HAP-1 (cell line): ENCODE measurements around the gene SENP1.

Source experiments
- DNase-seq, 2 experiments: peaks; one replicate each; pipeline ENCODE4 v3.0.0-alpha.2; 2016 to 2020; ENCODE audit warnings: low spot score in 2 of 2
- H3K27me3 ChIP-seq: fragments of 250-450 bp; sonication (Bioruptor Pico); 2 replicates; pipeline ENCODE4 v1.5.1; 2020; ENCODE audit warnings: low read depth, mild to moderate bottlenecking, moderate library complexity
- H3K36me3 ChIP-seq: fragments of 250-450 bp; sonication (Bioruptor Pico); replicated peaks from 2 replicates; pipeline ENCODE4 v1.5.1; 2020; ENCODE audit warnings: mild to moderate bottlenecking
- H3K4me1 ChIP-seq: fragments of 250-450 bp; sonication (Bioruptor Pico); 2 replicates; pipeline ENCODE4 v1.5.1; 2020; ENCODE audit warnings: mild to moderate bottlenecking
- H3K4me3 ChIP-seq: fragments of 250-450 bp; sonication (Bioruptor Pico); 2 replicates; pipeline ENCODE4 v1.5.1; 2020; ENCODE audit warnings: mild to moderate bottlenecking, moderate library complexity
- H3K9me3 ChIP-seq: fragments of 250-450 bp; sonication (Bioruptor Pico); 2 replicates; pipeline ENCODE4 v1.5.1; 2020; ENCODE audit warnings: mild to moderate bottlenecking, moderate library complexity
- in situ Hi-C: fragments of 300-500 bp; cut with MboI; formaldehyde crosslinking; loops from 3 replicates; pipeline ENCODE4 v1.14.3; 2020; ENCODE audit warnings: low sequenced_read_pairs, inconsistent platforms, mixed read lengths

SENP1 gene

GRCh38 chr12:48031135-48031960, 74.5 kb downstream of the SENP1 start:
- no peak for DNase-seq
- in situ Hi-C loops = no loop called here
- Histone ChIP-seq H3K27me3 (no peaks in the 10 kb centered on the region), H3K36me3 (no peaks in the 10 kb centered on the region), H3K4me3 (no peak overlapping the region), H3K9me3 (no peaks in the 10 kb centered on the region), H3K4me1 (peaks cover 4% of the 10 kb centered on the region)

- no peaks in the 10 kb centered on the region for H3K27me3 ChIP-seq
- DNase-seq = no peak
- H3K36me3 ChIP-seq = no peaks in the 10 kb centered on the region
- H3K4me3 ChIP-seq = no peak overlapping the region
- peaks cover 4% of the 10 kb centered on the region for H3K4me1 ChIP-seq
- in situ Hi-C loops = no loop called here
- no peaks in the 10 kb centered on the region for H3K9me3 ChIP-seq
Measured at GRCh38 chr12:48030173-48030650, 75.7 kb downstream of the SENP1 start.

GRCh38 chr12:48029491-48030172, 76.2 kb downstream of the SENP1 start:
- in situ Hi-C loops = no loop called here
- no peaks in the 10 kb centered on the region for H3K27me3 ChIP-seq
- DNase-seq = peak in 1 of 2 experiments; percentile 74

GRCh38 chr12:48028541-48029431, 77.1 kb downstream of the SENP1 start:
- no peak overlapping the region for H3K4me3 ChIP-seq
- in situ Hi-C loops = no loop called here
- no peaks in the 10 kb centered on the region for H3K9me3 ChIP-seq
- no peaks in the 10 kb centered on the region for H3K36me3 ChIP-seq
- no peaks in the 10 kb centered on the region for H3K27me3 ChIP-seq
- peaks cover 4% of the 10 kb centered on the region for H3K4me1 ChIP-seq
- DNase-seq = peak in 1 of 2 experiments; percentile 9

More at GRCh38 chr12:48029491-48030172, 76.2 kb downstream of the SENP1 start:
- no peaks in the 10 kb centered on the region for H3K36me3 ChIP-seq
- peaks cover 4% of the 10 kb centered on the region for H3K4me1 ChIP-seq
- no peaks in the 10 kb centered on the region for H3K9me3 ChIP-seq
- no peak overlapping the region for H3K4me3 ChIP-seq

DNA sequence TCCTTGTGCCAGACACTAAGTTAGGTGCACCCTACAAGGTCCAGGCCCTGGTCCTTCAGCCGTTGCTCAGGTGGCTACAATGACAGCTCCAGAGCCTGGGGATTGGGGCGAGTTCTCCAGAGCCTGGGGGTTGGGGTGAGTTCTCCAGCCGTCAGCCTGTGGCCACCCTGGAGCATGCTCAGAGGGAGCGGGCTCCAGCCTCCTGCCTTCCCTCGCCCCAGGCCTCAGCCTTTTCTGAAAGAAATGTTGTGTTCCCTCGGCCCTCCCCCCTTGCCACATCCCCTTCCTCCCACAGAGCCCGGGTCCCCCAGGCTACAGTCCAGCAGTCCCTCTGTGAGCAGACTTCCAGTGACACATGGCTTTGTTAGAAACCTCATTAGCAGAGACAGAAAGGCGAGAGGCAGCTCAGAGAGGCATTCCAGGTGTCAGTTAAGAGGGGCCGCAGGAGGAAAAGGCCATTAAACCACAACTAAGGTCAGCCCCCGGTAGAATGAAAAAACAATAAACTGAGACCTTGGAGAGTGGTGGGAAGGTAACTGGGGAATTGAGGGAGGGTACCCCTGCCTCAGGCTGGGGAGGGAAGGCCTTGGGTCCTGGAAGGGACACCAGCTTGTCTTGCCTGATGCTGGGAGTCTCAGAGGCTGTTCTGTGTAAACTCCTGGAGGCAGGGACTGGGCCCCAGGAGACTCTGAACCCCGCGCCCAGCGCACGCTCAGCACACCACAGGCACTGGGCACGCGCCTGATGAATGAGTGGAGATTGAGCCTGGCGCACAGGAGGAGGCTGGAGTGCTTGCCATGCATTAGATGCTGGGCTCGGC, 78.5 kb downstream of the SENP1 start:
- no peak for DNase-seq
- Histone ChIP-seq H3K4me3 (no peak overlapping the region), H3K4me1 (peaks cover 4% of the 10 kb centered on the region), H3K9me3 (no peaks in the 10 kb centered on the region), H3K36me3 (no peaks in the 10 kb centered on the region), H3K27me3 (no peaks in the 10 kb centered on the region)
- in situ Hi-C loops = no loop called here

- Histone ChIP-seq H3K27me3 (no peaks in the 10 kb centered on the region), H3K36me3 (no peaks in the 10 kb centered on the region), H3K9me3 (no peaks in the 10 kb centered on the region), H3K4me3 (no peak overlapping the region), H3K4me1 (peaks cover 11% of the 10 kb centered on the region)
- in situ Hi-C loops = no loop called here
- no peak for DNase-seq
Measured at GRCh38 chr12:48026060-48026827, 79.6 kb downstream of the SENP1 start.

DNA sequence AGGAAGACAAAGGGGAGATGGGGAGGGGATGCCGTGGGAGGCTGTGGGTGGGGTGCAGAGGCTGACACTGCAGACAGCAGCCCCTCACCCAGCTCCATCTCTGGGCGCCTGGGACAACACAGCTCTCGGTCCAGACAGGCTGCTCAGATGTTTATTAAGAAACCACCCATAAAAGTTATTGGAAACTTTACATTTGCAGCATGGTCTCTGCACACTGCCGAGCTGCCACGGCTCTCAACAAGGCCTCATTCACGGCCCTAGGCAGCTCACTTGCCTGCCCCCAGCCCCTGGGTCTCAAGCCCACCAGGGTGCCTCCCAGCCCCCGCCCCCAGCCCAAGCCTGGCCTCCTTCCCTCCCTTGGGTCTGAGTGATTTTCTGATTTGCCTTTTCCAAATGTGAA, 80.6 kb downstream of the SENP1 start:
- Histone ChIP-seq H3K4me1 (peaks cover 11% of the 10 kb centered on the region), H3K27me3 (no peaks in the 10 kb centered on the region), H3K36me3 (no peaks in the 10 kb centered on the region), H3K9me3 (no peaks in the 10 kb centered on the region), H3K4me3 (no peak overlapping the region)
- in situ Hi-C loops = no loop called here
- no peak for DNase-seq

- no peaks in the 10 kb centered on the region for H3K9me3 ChIP-seq
- in situ Hi-C loops = no loop called here
- H3K36me3 ChIP-seq = no peaks in the 10 kb centered on the region
- H3K4me1 ChIP-seq = peaks cover 11% of the 10 kb centered on the region
- H3K27me3 ChIP-seq = no peaks in the 10 kb centered on the region
- DNase-seq = no peak
- no peak overlapping the region for H3K4me3 ChIP-seq
Measured at GRCh38 chr12:48024735-48025134, 81.1 kb downstream of the SENP1 start.

DNA sequence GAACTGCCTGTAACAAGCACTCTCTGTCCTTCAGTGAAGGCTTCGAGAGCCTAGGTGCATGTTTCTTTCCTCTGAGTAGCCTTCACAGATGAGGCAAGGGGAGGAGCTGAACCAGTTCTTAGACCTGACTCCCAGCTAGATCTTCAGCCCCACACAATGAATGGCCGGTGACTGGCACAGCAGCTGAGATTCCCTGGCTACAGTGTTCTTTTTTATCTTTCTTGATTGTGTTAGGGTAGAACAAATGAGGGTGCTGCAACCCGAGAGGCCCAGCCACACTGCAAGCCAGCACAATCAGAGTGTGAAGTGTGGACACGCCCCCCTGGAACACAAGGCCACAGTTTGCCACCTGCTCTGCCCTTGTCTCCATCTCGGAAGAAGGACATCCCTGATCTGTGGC, 82.5 kb downstream of the SENP1 start:
- in situ Hi-C loops = no loop called here
- no peaks in the 10 kb centered on the region for H3K27me3 ChIP-seq
- H3K4me3 ChIP-seq = no peak overlapping the region
- peaks cover 7% of the 10 kb centered on the region for H3K4me1 ChIP-seq
- no peak for DNase-seq
- H3K9me3 ChIP-seq = no peaks in the 10 kb centered on the region
- H3K36me3 ChIP-seq = no peaks in the 10 kb centered on the region

- DNase-seq = no peak
- in situ Hi-C loops = no loop called here
- H3K27me3 ChIP-seq = no peaks in the 10 kb centered on the region
- peaks cover 7% of the 10 kb centered on the region for H3K4me1 ChIP-seq
- no peaks in the 10 kb centered on the region for H3K36me3 ChIP-seq
- no peak overlapping the region for H3K4me3 ChIP-seq
- H3K9me3 ChIP-seq = no peaks in the 10 kb centered on the region
Measured at GRCh38 chr12:48022676-48023385, 83.0 kb downstream of the SENP1 start.

DNA sequence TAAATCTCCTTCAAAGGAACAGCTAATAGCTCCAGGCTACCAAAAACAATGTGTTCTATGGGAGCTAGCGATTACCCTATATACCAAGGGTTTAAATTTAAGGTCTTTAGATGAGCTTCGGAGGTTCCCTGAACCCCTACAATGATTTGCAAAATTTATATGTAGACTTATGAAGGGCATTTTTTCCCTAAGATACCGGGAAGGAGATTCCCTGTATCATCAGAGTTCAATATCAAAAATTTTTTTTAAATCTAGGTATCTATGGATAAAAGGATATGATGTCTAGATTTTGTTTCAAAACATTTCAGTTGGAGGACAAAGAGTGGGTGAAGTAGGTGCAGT, 83.7 kb downstream of the SENP1 start:
- in situ Hi-C loops = no loop called here
- no peak overlapping the region for H3K4me3 ChIP-seq
- H3K9me3 ChIP-seq = no peaks in the 10 kb centered on the region
- no peaks in the 10 kb centered on the region for H3K36me3 ChIP-seq
- H3K4me1 ChIP-seq = peaks cover 7% of the 10 kb centered on the region
- no peaks in the 10 kb centered on the region for H3K27me3 ChIP-seq
- DNase-seq = no peak

DNA sequence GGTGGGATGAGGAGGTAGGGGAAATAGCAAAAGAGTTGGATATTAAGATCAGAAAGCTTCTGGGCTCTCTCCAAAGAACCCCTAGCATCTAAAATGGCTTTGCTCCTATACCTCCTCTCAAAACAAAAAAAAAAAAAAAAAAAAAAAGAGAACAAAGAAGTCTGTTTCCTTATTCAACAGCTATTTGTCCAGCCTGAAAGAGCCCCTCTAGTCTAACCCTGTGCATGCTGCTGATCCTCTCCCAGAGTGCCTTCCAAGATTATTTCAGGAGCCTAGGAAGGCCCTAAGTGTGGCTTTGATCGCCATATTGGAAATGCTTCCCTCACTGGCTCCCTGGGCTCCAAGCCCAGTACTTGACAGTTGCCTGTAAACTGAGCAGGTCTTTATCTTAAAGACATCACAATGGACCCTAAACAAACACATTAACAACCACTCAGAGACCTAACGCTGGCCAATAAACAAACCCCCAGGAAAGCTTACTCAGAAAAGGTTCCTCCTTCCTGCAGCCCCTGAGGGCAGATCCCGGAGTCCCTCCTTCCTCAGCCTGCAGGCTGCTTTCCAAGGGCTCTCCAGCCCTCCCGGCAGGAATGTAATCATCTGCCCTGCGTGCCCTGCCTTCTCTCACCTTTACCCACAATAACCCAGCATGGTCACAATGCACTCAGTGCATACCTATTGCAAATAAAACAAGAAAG, 84.2 kb downstream of the SENP1 start:
- Histone ChIP-seq H3K9me3 (no peaks in the 10 kb centered on the region), H3K27me3 (no peaks in the 10 kb centered on the region), H3K4me3 (no peak overlapping the region), H3K36me3 (no peaks in the 10 kb centered on the region), H3K4me1 (peaks cover 7% of the 10 kb centered on the region)
- in situ Hi-C loops = no loop called here
- peak; percentile 54 to 66 for DNase-seq
